SK-N-SH treated with all-trans-retinoic acid at 6 μM for 48 hours (cell line): ENCODE measurements around the gene DUSP2.

ENCODE experiments used
- ATAC-seq: fragments of 200-7000 bp; cut with Tn5 transposase; 3 replicates; pipeline ENCODE4 v1.9.1; 2020; ENCODE audit warnings: mild to moderate bottlenecking, moderate library complexity
- ARNTL ChIP-seq: fragments of 450-650 bp; formaldehyde crosslinking; IDR thresholded peaks from 2 replicates; pipeline ENCODE4 v1.5.0; 2020; ENCODE audit warnings: low read depth, mild to moderate bottlenecking, moderate library complexity, borderline replicate concordance
- BACH2 ChIP-seq: fragments of 250-450 bp; sonication (Bioruptor Pico); IDR thresholded peaks from 2 replicates; pipeline ENCODE4 v1.9.0; 2021; ENCODE audit warnings: mild to moderate bottlenecking, borderline replicate concordance
- CSDC2 ChIP-seq: fragments of 250-450 bp; sonication (Bioruptor Pico); IDR thresholded peaks from 2 replicates; pipeline ENCODE4 v1.5.0; 2020; ENCODE audit warnings: mild to moderate bottlenecking, moderate library complexity
- CSRNP3 ChIP-seq: fragments of 250-450 bp; sonication (Bioruptor Pico); IDR thresholded peaks from 2 replicates; pipeline ENCODE4 v1.5.1; 2021; ENCODE audit warnings: mild to moderate bottlenecking, moderate library complexity
- ESRRG ChIP-seq: fragments of 250-450 bp; sonication (Bioruptor Pico); IDR thresholded peaks from 2 replicates; pipeline ENCODE4 v1.6.1; 2021; ENCODE audit warnings: mild to moderate bottlenecking
- GLIS3 ChIP-seq: fragments of 250-450 bp; sonication (Bioruptor Pico); IDR thresholded peaks from 2 replicates; pipeline ENCODE4 v1.5.0; 2020; ENCODE audit warnings: mild to moderate bottlenecking, moderate library complexity
- ISL1 ChIP-seq: fragments of 250-450 bp; sonication (Bioruptor Pico); IDR thresholded peaks from 2 replicates; pipeline ENCODE4 v2.1.2; 2022; ENCODE audit warnings: mild to moderate bottlenecking, moderate library complexity
- PPARA ChIP-seq: fragments of 250-450 bp; sonication (Bioruptor Pico); IDR thresholded peaks from 2 replicates; pipeline ENCODE4 v1.5.0; 2020; ENCODE audit warnings: mild to moderate bottlenecking, borderline replicate concordance
- RARB ChIP-seq: fragments of 250-450 bp; sonication (Bioruptor Pico); IDR thresholded peaks from 2 replicates; pipeline ENCODE4 v1.8.0; 2021; ENCODE audit warnings: mild to moderate bottlenecking, moderate library complexity
- SNAI2 ChIP-seq: fragments of 250-450 bp; sonication (Bioruptor Pico); IDR thresholded peaks from 2 replicates; pipeline ENCODE4 v1.5.0; 2020; ENCODE audit warnings: mild to moderate bottlenecking, moderate library complexity
- TCF4 ChIP-seq: fragments of 250-450 bp; sonication (Bioruptor Pico); IDR thresholded peaks from 2 replicates; pipeline ENCODE4 v1.8.0; 2021; ENCODE audit warnings: mild to moderate bottlenecking, moderate library complexity, borderline replicate concordance
- TOX ChIP-seq: fragments of 250-450 bp; sonication (Bioruptor Pico); IDR thresholded peaks from 2 replicates; pipeline ENCODE4 v1.8.0; 2021; ENCODE audit warnings: mild to moderate bottlenecking, moderate library complexity, borderline replicate concordance
- ZC3H10 ChIP-seq: fragments of 250-450 bp; sonication (Bioruptor Pico); IDR thresholded peaks from 2 replicates; pipeline ENCODE4 v1.5.1; 2021; ENCODE audit warnings: mild to moderate bottlenecking, moderate library complexity
- ZFP3 ChIP-seq: fragments of 250-450 bp; sonication (Bioruptor Pico); IDR thresholded peaks from 2 replicates; pipeline ENCODE4 v1.5.0; 2020; ENCODE audit warnings: mild to moderate bottlenecking, moderate library complexity
- ZFP30 ChIP-seq: fragments of 450-650 bp; formaldehyde crosslinking; IDR thresholded peaks from 2 replicates; pipeline ENCODE4 v1.5.0; 2022; ENCODE audit warnings: mild to moderate bottlenecking, moderate library complexity
- ZNF565 ChIP-seq: fragments of 450-650 bp; formaldehyde crosslinking; conservative IDR thresholded peaks from 2 replicates; pipeline ENCODE4 v1.5.0; 2020; ENCODE audit warnings: low read depth, mild to moderate bottlenecking, moderate library complexity
- ZNF70 ChIP-seq: fragments of 450-650 bp; formaldehyde crosslinking; IDR thresholded peaks from 2 replicates; pipeline ENCODE4 v1.5.0; 2020; ENCODE audit warnings: mild to moderate bottlenecking, moderate library complexity
- ZNF8 ChIP-seq: fragments of 450-650 bp; formaldehyde crosslinking; IDR thresholded peaks from 2 replicates; pipeline ENCODE4 v1.5.0; 2020; ENCODE audit warnings: mild to moderate bottlenecking, moderate library complexity
- TF ChIP-seq, protein P1 (sequence below): fragments of 250-450 bp; sonication (Bioruptor Pico); IDR thresholded peaks from 2 replicates; pipeline ENCODE4 v1.5.1; 2020; ENCODE audit warnings: low read depth, mild to moderate bottlenecking, moderate library complexity
- TF ChIP-seq, protein P2 (sequence below): fragments of 250-450 bp; sonication (Bioruptor Pico); IDR thresholded peaks from 2 replicates; pipeline ENCODE4 v1.8.0; 2020; ENCODE audit warnings: mild to moderate bottlenecking, moderate library complexity, borderline replicate concordance
- TF ChIP-seq, protein P3 (sequence below): fragments of 250-450 bp; sonication (Bioruptor Pico); IDR thresholded peaks from 2 replicates; pipeline ENCODE4 v1.8.0; 2021; ENCODE audit warnings: low read depth, mild to moderate bottlenecking, moderate library complexity, borderline replicate concordance

Gene DUSP2

GRCh38 chr2:96145036-96145847 lies at the start of gene DUSP2:
Gene DUSP2, minus strand, starts transcription at chr2:96145440. Its CDS starts 86 bp downstream, at chr2:96145354.
- TF ChIP-seq, protein P1, sequence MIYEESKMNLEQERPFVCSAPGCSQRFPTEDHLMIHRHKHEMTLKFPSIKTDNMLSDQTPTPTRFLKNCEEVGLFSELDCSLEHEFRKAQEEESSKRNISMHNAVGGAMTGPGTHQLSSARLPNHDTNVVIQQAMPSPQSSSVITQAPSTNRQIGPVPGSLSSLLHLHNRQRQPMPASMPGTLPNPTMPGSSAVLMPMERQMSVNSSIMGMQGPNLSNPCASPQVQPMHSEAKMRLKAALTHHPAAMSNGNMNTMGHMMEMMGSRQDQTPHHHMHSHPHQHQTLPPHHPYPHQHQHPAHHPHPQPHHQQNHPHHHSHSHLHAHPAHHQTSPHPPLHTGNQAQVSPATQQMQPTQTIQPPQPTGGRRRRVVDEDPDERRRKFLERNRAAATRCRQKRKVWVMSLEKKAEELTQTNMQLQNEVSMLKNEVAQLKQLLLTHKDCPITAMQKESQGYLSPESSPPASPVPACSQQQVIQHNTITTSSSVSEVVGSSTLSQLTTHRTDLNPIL (CRISPR knock-in tag): no peak
- no peak for TF ChIP-seq TCF4 (CRISPR knock-in tag)
- no peak for TF ChIP-seq RARB (CRISPR knock-in tag)
- TF ChIP-seq GLIS3: no peak
- TF ChIP-seq, protein P2, sequence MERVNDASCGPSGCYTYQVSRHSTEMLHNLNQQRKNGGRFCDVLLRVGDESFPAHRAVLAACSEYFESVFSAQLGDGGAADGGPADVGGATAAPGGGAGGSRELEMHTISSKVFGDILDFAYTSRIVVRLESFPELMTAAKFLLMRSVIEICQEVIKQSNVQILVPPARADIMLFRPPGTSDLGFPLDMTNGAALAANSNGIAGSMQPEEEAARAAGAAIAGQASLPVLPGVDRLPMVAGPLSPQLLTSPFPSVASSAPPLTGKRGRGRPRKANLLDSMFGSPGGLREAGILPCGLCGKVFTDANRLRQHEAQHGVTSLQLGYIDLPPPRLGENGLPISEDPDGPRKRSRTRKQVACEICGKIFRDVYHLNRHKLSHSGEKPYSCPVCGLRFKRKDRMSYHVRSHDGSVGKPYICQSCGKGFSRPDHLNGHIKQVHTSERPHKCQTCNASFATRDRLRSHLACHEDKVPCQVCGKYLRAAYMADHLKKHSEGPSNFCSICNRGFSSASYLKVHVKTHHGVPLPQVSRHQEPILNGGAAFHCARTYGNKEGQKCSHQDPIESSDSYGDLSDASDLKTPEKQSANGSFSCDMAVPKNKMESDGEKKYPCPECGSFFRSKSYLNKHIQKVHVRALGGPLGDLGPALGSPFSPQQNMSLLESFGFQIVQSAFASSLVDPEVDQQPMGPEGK (CRISPR knock-in tag): no peak
- TF ChIP-seq, all 23 proteins: peak for 0
- ATAC-seq: no peak

DNA sequence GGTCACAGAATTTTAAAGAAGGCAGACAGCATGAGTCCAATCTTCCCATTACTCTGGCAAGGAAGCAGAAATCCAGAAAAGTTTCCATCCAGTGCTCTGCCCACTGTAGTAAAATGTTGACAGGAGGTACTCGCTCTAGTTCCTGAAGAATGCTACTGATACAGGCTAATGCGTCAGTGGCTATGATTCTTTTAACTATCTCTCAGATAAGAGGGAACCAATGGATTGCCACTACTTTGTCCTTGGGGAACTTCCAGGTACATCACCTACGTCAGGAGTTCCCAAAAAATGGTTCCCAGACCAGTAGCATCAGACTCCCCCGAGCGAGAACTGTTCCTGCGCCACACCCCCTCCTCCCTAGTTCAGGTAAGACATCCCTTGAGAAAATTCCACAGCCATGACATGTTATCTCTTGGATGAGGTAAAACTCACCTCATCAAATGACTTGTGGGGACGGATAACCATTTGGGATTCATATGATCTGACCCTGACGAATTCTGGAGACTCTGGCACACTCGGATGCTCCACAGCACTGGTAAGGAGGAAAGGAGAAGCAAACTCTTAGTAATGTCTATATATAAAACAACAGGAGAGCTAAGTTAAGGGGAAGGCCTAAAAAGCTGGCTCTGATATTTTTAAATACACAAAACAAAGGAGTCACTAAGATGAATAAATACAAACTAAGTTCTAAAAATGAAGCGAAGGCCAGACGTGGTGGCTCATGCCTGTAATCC lies 46.9 kb upstream of the DUSP2 start:
- ATAC-seq: no peak
- TF ChIP-seq ZFP30 (CRISPR knock-in tag): no peak
- no peak for TF ChIP-seq ZC3H10 (CRISPR knock-in tag)
- no peak for TF ChIP-seq TOX
- no peak for TF ChIP-seq ZNF565 (CRISPR knock-in tag)
- TF ChIP-seq ZNF8 (CRISPR knock-in tag): no peak
- TF ChIP-seq BACH2 (CRISPR knock-in tag): no peak
- no peak for TF ChIP-seq CSDC2 (CRISPR knock-in tag)
- no peak for TF ChIP-seq CSRNP3 (CRISPR knock-in tag)
- no peak for TF ChIP-seq ISL1 (CRISPR knock-in tag)
- no peak for TF ChIP-seq ZFP3 (CRISPR knock-in tag)
- TF ChIP-seq ZNF70 (CRISPR knock-in tag): no peak
- TF ChIP-seq, protein P1 (CRISPR knock-in tag): no peak
- TF ChIP-seq ARNTL (CRISPR knock-in tag): no peak
- no peak for TF ChIP-seq PPARA (CRISPR knock-in tag)
- no peak for TF ChIP-seq ESRRG (CRISPR knock-in tag)
- TF ChIP-seq GLIS3: no peak
- no peak for TF ChIP-seq RARB (CRISPR knock-in tag)
- no peak for TF ChIP-seq SNAI2 (CRISPR knock-in tag)
- TF ChIP-seq, protein P3, sequence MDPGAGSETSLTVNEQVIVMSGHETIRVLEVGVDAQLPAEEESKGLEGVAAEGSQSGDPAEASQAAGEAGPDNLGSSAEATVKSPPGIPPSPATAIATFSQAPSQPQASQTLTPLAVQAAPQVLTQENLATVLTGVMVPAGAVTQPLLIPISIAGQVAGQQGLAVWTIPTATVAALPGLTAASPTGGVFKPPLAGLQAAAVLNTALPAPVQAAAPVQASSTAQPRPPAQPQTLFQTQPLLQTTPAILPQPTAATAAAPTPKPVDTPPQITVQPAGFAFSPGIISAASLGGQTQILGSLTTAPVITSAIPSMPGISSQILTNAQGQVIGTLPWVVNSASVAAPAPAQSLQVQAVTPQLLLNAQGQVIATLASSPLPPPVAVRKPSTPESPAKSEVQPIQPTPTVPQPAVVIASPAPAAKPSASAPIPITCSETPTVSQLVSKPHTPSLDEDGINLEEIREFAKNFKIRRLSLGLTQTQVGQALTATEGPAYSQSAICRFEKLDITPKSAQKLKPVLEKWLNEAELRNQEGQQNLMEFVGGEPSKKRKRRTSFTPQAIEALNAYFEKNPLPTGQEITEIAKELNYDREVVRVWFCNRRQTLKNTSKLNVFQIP: no peak

GRCh38 chr2:96188821-96189526 lies 43.7 kb upstream of the DUSP2 start:
- ATAC-seq: no peak
- TF ChIP-seq, protein P1 (CRISPR knock-in tag): no peak
- no peak for TF ChIP-seq TCF4 (CRISPR knock-in tag)
- no peak for TF ChIP-seq ZNF70 (CRISPR knock-in tag)
- TF ChIP-seq ZC3H10 (CRISPR knock-in tag): no peak
- TF ChIP-seq ARNTL (CRISPR knock-in tag): no peak
- no peak for TF ChIP-seq BACH2 (CRISPR knock-in tag)
- no peak for TF ChIP-seq GLIS3
- no peak for TF ChIP-seq SNAI2 (CRISPR knock-in tag)
- TF ChIP-seq ZNF8 (CRISPR knock-in tag): no peak
